HFFc6 (cell line): ENCODE results near the gene FEM1B. TPM values are rescaled to one million over a fixed set of nuclear protein-coding genes. Genes with fewer than 3 reads are reported as not detected.

ENCODE experiments used
- DNase-seq: peaks from one replicate; pipeline ENCODE4 v3.0.0-alpha.2; 2018
- H3K27ac Mint-ChIP-seq: 2 replicates; pipeline ENCODE4 v1.8.0; 2020; ENCODE audit warnings: mild to moderate bottlenecking, mixed read lengths
- H3K27me3 Mint-ChIP-seq: 2 replicates; pipeline ENCODE4 v1.8.0; 2021; ENCODE audit warnings: mild to moderate bottlenecking, moderate library complexity, mixed read lengths; ENCODE audit not compliant: insufficient read depth
- H3K36me3 Mint-ChIP-seq: 2 replicates; pipeline ENCODE4 v1.8.0; 2021; ENCODE audit warnings: low read depth, mixed read lengths
- H3K4me1 Mint-ChIP-seq: 2 replicates; pipeline ENCODE4 v1.8.0; 2020; ENCODE audit warnings: low read depth, mixed read lengths
- H3K4me3 Mint-ChIP-seq: 2 replicates; pipeline ENCODE4 v1.8.0; 2020; ENCODE audit warnings: mild to moderate bottlenecking, moderate library complexity, mixed read lengths
- H3K9me3 Mint-ChIP-seq: 2 replicates; pipeline ENCODE4 v1.8.0; 2020; ENCODE audit warnings: mild to moderate bottlenecking, mixed read lengths
- total RNA-seq, 6 experiments: library from RNA; stranded (reverse); fragmentation: NEBNext Ultra II Directional; extraction: Animal tissue kit (Norgen Biotek cat#: 25700); gene quantifications; 2 replicates in 1 of 6; 3 replicates in 5 of 6; pipeline ENCODE4 v1.2.3, GENCODE V29; 2021
- TF ChIP-seq, protein P1 (sequence below): fragments of 200-600 bp; sonication (generic); IDR thresholded peaks from 2 replicates; pipeline ENCODE4 v1.5.0; 2021; ENCODE audit warnings: antibody characterized with exemption, mild to moderate bottlenecking

FEM1B gene
- total RNA-seq, 6 experiments from 2014 or later = 30.7 to 38.0 (median 32.7) TPM

DNA sequence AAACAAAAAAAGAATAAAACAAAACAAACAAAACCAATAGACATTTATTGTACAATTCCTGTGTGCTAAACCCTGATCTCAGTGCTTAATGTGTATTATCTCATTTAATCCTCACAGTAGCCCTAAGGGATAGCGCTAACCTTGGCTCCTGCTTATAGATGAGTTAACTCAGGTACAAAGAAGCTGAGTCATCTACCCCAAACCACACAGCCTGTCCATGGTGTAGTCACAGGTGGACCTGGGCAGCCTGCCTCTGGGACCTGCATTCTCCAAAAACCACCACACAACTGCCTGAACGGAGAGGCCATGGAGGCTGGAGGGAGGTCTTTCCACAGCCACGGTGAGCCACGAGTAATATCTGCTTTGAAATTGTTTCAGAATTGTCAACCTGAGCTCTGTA lies 42.5 kb upstream of the FEM1B start:
- TF ChIP-seq, protein P1, sequence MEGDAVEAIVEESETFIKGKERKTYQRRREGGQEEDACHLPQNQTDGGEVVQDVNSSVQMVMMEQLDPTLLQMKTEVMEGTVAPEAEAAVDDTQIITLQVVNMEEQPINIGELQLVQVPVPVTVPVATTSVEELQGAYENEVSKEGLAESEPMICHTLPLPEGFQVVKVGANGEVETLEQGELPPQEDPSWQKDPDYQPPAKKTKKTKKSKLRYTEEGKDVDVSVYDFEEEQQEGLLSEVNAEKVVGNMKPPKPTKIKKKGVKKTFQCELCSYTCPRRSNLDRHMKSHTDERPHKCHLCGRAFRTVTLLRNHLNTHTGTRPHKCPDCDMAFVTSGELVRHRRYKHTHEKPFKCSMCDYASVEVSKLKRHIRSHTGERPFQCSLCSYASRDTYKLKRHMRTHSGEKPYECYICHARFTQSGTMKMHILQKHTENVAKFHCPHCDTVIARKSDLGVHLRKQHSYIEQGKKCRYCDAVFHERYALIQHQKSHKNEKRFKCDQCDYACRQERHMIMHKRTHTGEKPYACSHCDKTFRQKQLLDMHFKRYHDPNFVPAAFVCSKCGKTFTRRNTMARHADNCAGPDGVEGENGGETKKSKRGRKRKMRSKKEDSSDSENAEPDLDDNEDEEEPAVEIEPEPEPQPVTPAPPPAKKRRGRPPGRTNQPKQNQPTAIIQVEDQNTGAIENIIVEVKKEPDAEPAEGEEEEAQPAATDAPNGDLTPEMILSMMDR = no peak
- no peaks in the 10 kb centered on the region for H3K9me3 Mint-ChIP-seq
- H3K4me3 Mint-ChIP-seq = no peak overlapping the region
- H3K27me3 Mint-ChIP-seq = peaks cover 3% of the 10 kb centered on the region
- DNase-seq = no peak
- no peaks in the 10 kb centered on the region for H3K36me3 Mint-ChIP-seq
- H3K27ac Mint-ChIP-seq = no peak overlapping the region
- peaks cover 12% of the 10 kb centered on the region for H3K4me1 Mint-ChIP-seq

DNA sequence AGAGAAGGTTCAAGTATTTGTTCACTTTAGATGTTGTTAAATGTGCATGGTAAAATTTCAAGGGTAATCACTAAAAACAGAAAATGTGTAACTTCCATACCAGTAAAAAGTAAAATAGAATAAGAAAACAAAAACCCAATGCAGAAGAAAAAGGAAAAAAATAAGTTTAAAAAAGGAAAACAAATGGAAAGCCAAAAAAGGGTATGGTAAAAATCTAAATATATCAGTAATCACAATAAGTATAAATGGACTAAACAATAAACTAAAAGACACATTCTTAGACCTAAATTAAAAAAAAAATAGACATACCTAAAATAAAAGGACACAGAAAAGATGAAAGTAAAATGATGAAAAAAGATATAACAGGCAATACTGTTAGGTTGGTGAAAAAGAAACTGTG lies 38.5 kb upstream of the FEM1B start:
- H3K4me3 Mint-ChIP-seq = no peak overlapping the region

DNA sequence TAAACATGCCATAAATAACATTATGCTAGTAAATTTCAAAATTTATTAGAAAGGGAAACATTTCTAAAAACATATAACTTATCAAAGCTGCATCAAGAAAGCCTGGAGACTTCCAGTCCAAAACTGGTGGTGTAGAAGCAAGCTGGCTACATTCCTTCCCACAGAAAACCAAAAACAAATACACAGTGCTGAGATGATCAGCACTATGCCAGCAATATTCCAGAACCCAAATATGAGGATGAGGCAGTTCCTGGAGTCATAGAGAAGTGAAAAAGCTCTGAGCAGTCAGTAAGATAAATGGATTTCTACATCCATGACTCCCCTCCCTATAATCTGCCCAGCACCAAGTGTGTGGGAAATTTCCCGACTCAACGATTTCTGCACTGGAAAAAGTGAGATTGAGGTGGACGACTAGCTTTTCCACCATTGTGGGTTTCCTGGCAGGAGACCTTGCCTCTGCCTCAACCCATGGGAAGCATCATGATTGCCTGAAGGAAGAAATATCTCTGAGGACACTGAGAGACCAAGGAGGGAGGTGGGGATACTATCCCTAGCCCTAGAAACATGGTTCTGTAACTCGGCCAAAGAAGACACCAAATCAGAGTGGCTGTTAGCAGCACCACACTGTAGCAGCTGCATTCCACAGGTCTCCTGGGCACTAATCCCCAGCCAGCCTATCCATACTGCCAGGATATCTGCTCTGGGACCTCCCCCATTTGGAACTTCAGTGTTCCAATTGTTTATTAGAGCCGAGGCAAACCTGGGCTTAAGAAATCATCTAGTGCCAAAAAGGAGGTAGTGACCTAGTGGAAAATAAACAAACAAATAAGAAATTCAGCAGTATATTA lies 36.2 kb upstream of the FEM1B start:
- H3K4me1 Mint-ChIP-seq = no peaks in the 10 kb centered on the region
- H3K27me3 Mint-ChIP-seq = no peaks in the 10 kb centered on the region; the same call in 1 of the 2 replicates
- H3K27ac Mint-ChIP-seq = no peak overlapping the region
- H3K4me3 Mint-ChIP-seq = no peak overlapping the region
- no peaks in the 10 kb centered on the region for H3K36me3 Mint-ChIP-seq
- peaks cover 9% of the 10 kb centered on the region; the same call in 1 of the 2 replicates for H3K9me3 Mint-ChIP-seq
- TF ChIP-seq, protein P1 = no peak
- no peak for DNase-seq

More for the DNA sequence above, 38.5 kb upstream of the FEM1B start:
- Mint-ChIP-seq H3K9me3 (0 out of 2 replicates have a peak, but pooled peaks cover 3% of the 10 kb centered on the region), H3K4me1 (no peaks in the 10 kb centered on the region), H3K36me3 (no peaks in the 10 kb centered on the region), H3K27me3 (peaks cover 3% of the 10 kb centered on the region), H3K27ac (no peak overlapping the region)
- TF ChIP-seq, protein P1 = no peak
- no peak for DNase-seq

DNA sequence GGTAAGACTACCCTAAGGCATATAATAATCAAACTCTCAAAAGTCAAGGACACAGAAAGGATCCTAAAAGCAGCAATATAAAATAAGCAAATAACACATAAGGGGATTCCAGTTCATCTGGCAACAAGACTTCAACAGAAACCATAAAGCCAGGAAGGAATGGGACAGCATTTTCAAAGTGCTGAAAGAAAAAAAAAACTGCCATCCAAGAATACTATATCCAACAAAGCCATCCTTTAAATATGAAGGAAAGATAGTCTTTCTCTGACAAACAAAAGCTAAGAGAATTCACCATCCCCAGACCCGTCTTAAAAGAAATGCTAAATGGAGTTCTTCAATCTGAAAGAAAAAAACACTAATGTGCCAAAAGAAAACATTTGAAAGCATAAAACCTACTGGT lies 33.3 kb upstream of the FEM1B start:
- no peaks in the 10 kb centered on the region for H3K4me1 Mint-ChIP-seq
- TF ChIP-seq, protein P1 = no peak
- DNase-seq = no peak
- H3K36me3 Mint-ChIP-seq = no peaks in the 10 kb centered on the region
- peaks cover 9% of the 10 kb centered on the region; the same call in 1 of the 2 replicates for H3K9me3 Mint-ChIP-seq
- H3K27ac Mint-ChIP-seq = no peak overlapping the region
- H3K4me3 Mint-ChIP-seq = no peak overlapping the region
- H3K27me3 Mint-ChIP-seq = no peaks in the 10 kb centered on the region; the same call in 1 of the 2 replicates

DNA sequence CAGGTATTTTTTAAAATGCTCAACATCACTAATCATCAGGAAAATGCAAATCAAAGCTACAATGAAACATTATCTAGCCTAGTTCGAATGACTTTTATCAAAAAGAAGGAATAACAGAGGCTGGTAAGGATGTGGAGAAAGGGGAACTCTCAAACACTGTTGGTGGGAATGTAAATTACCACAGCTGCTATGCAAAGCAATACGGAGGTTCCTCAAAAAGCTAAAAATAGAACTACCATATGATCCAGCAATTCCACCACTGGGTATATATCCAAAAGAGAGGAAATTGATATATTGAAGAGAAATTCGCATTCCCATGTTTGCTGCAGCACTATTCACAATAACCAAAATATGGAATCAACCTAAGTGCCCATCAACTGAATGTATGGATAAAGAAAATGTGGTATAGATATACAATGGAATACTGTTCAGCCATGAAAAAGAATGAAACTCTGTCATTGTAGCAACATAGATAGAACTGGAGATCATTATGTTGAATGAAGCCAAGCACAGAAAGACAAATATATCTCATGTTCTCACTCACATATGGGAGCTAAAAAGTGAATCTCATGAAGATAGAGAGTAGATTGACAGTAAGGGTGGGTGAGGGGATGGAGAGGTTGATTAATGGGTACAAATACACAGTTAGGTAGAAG lies 28.4 kb upstream of the FEM1B start:
- TF ChIP-seq, protein P1 = no peak
- Mint-ChIP-seq H3K4me1 (peaks cover 5% of the 10 kb centered on the region; the same call in 1 of the 2 replicates), H3K27me3 (peaks cover 6% of the 10 kb centered on the region; the same call in 1 of the 2 replicates), H3K9me3 (peaks cover 6% of the 10 kb centered on the region; the same call in 1 of the 2 replicates), H3K4me3 (no peak overlapping the region), H3K36me3 (no peaks in the 10 kb centered on the region), H3K27ac (no peak overlapping the region)
- no peak for DNase-seq
